GM21786 (cell line): Measurements from ENCODE around the gene ARID1B.
"Not testable (repeated sequence)": the region's sequence is repeated elsewhere in the genome, so short reads cannot be mapped to it uniquely, and the experiment has no call there.

Source experiments
- ATAC-seq: cut with Tn5 transposase; IDR thresholded peaks from one replicate; pipeline ENCODE4 v1.9.1; 2021; ENCODE audit not compliant: unreplicated experiment

ARID1B gene

GRCh38 chr6:156982168-156982567, 205.0 kb downstream of the ARID1B start:
- no peak for ATAC-seq

- not testable (repeated sequence) for ATAC-seq
These were observed 205.7 kb downstream of the ARID1B start for GRCh38 chr6:156982864-156983263.

GRCh38 chr6:156984178-156984738, 207.1 kb downstream of the ARID1B start:
- ATAC-seq: no peak

- no peak for ATAC-seq
These were observed 208.1 kb downstream of the ARID1B start for GRCh38 chr6:156985309-156985708.

GRCh38 chr6:156988276-156989158, 211.3 kb downstream of the ARID1B start:
- ATAC-seq: peak; percentile 63

- no peak for ATAC-seq
These were observed 212.1 kb downstream of the ARID1B start for GRCh38 chr6:156989159-156989806.

- no peak for ATAC-seq
These were observed 215.0 kb downstream of the ARID1B start for GRCh38 chr6:156992020-156992804.

- no peak for ATAC-seq
These were observed 216.5 kb downstream of the ARID1B start for GRCh38 chr6:156993713-156994112.

- ATAC-seq: no peak
These were observed 217.3 kb downstream of the ARID1B start for GRCh38 chr6:156994215-156995076.

- ATAC-seq: no peak
These were observed 218.3 kb downstream of the ARID1B start for GRCh38 chr6:156995502-156995901.

GRCh38 chr6:156996265-156996664, 219.1 kb downstream of the ARID1B start:
- ATAC-seq: no peak

GRCh38 chr6:156998794-156999330, 221.7 kb downstream of the ARID1B start:
- ATAC-seq: no peak

- no peak for ATAC-seq
These were observed 222.6 kb downstream of the ARID1B start for GRCh38 chr6:156999762-157000161.

- ATAC-seq: no peak
These were observed 224.5 kb downstream of the ARID1B start for GRCh38 chr6:157001716-157002115.

- no peak for ATAC-seq
These were observed 225.6 kb downstream of the ARID1B start for GRCh38 chr6:157002774-157003173.

- ATAC-seq: no peak
These were observed 228.8 kb downstream of the ARID1B start for GRCh38 chr6:157005940-157006339.

GRCh38 chr6:157008568-157008967, 231.4 kb downstream of the ARID1B start:
- no peak for ATAC-seq

- no peak for ATAC-seq
These were observed 235.2 kb downstream of the ARID1B start for GRCh38 chr6:157012355-157012754.

- no peak for ATAC-seq
These were observed 236.6 kb downstream of the ARID1B start for GRCh38 chr6:157013649-157014304.
